Keratinocyte (primary cell): ENCODE measurements around the gene TRMT10A. TPM values are rescaled to one million over a fixed set of nuclear protein-coding genes. Genes with fewer than 3 reads are reported as not detected.

Source experiments
- DNase-seq: peaks from one replicate; pipeline ENCODE4 v3.0.0-alpha.2; 2011; ENCODE audit warnings: low read depth, missing footprints, low spot score
- FAIRE-seq: peaks from 2 replicates; lab custom pipeline; 2011; peaks lifted over from hg19 to GRCh38; lab: Jason Lieb, UNC
- H2AFZ ChIP-seq: 2 replicates; pipeline ENCODE4 v1.6.0; 2012; ENCODE audit warnings: low read length, control low read depth, inconsistent platforms; ENCODE audit not compliant: control insufficient read depth
- H3K27ac ChIP-seq: 2 replicates; pipeline ENCODE4 v1.5.1; 2011; ENCODE audit warnings: low read length; ENCODE audit not compliant: control insufficient read depth, insufficient read depth
- H3K27me3 ChIP-seq: 3 replicates; pipeline ENCODE4 v1.6.0; 2011; ENCODE audit warnings: low read length; ENCODE audit not compliant: control insufficient read depth, insufficient read depth; ENCODE audit errors: extremely low read depth
- H3K36me3 ChIP-seq, 2 experiments: 2 replicates in 1 of 2; 3 replicates in 1 of 2; pipeline ENCODE4 v1.5.1; 2011; ENCODE audit warnings: low read length in 2 of 2, mild to moderate bottlenecking in 1 of 2; ENCODE audit not compliant: control insufficient read depth in 2 of 2, insufficient read depth in 2 of 2; ENCODE audit errors: extremely low read depth in 1 of 2
- H3K4me1 ChIP-seq: 3 replicates; pipeline ENCODE4 v1.5.1; 2011; ENCODE audit warnings: low read length; ENCODE audit not compliant: control insufficient read depth, insufficient read depth; ENCODE audit errors: extremely low read depth
- H3K4me2 ChIP-seq: 3 replicates; pipeline ENCODE4 v1.6.0; 2011; ENCODE audit warnings: low read depth, low read length; ENCODE audit not compliant: control insufficient read depth, insufficient read depth; ENCODE audit errors: extremely low read depth
- H3K4me3 ChIP-seq, 3 experiments: fragments of 200-600 bp in 1 of 3; sonication (generic) in 1 of 3; 2 replicates in 2 of 3; 3 replicates in 1 of 3; pipeline ENCODE4 v1.5.1; 2011 to 2016; ENCODE audit warnings: low read length in 3 of 3, mild to moderate bottlenecking in 3 of 3, control low read depth in 2 of 3, inconsistent platforms in 1 of 3, low read depth in 1 of 3, mixed read lengths in 1 of 3, mixed run types in 1 of 3, moderate library complexity in 1 of 3; ENCODE audit not compliant: control insufficient read depth in 2 of 3, insufficient read depth in 2 of 3; ENCODE audit errors: extremely low read depth in 1 of 3
- H3K79me2 ChIP-seq: 2 replicates; pipeline ENCODE4 v1.6.0; 2012; ENCODE audit warnings: low read length; ENCODE audit not compliant: control insufficient read depth, insufficient read depth
- H3K9ac ChIP-seq: 3 replicates; pipeline ENCODE4 v1.6.0; 2011; ENCODE audit warnings: low read length; ENCODE audit not compliant: control insufficient read depth, insufficient read depth; ENCODE audit errors: extremely low read depth
- H3K9me1 ChIP-seq: 3 replicates; pipeline ENCODE4 v1.6.0; 2011; ENCODE audit warnings: low read length; ENCODE audit not compliant: control insufficient read depth, insufficient read depth; ENCODE audit errors: extremely low read depth
- H3K9me3 ChIP-seq: 2 replicates; pipeline ENCODE4 v1.5.1; 2012; ENCODE audit warnings: low read depth, low read length; ENCODE audit not compliant: control insufficient read depth
- H4K20me1 ChIP-seq: 3 replicates; pipeline ENCODE4 v1.6.0; 2011; ENCODE audit warnings: low read length; ENCODE audit not compliant: control insufficient read depth, insufficient read depth; ENCODE audit errors: extremely low read depth
- EZH2 ChIP-seq: IDR thresholded peaks from one replicate; pipeline ENCODE4 v1.6.1; 2012; ENCODE audit warnings: inconsistent platforms, mild to moderate bottlenecking, low read length, moderate library complexity
- dilution Hi-C: fragments of 300-500 bp; cut with MboI; formaldehyde crosslinking; loops from one replicate; pipeline ENCODE4 v1.7.0; 2020; ENCODE audit warnings: low sequenced_read_pairs; ENCODE audit not compliant: extremely low pct_ligation_motif_present
- polyA plus RNA-seq, 5 experiments: library from polyadenylated mRNA; depleted of rRNA in 3 of 5; stranded (reverse) in 3 of 5; stranded (forward) in 1 of 5; unstranded in 1 of 5; fragments of >200 nt; gene quantifications; 1 replicate in 1 of 5; 2 replicates in 3 of 5; 3 replicates in 1 of 5; pipeline versions ENCODE4 v1.2.1 to v1.2.3, GENCODE V29; 2011 to 2012; ENCODE audit warnings: missing spikeins in 2 of 5, low read depth in 1 of 5, low replicate concordance in 1 of 5
- TF ChIP-seq, protein P1 (sequence below), 3 experiments: IDR thresholded peaks in 1 of 3; conservative IDR thresholded peaks in 1 of 3; optimal IDR thresholded peaks in 1 of 3; 2 replicates in 2 of 3; 3 replicates in 1 of 3; pipeline versions ENCODE3 to v1.5.1; 2011; ENCODE audit warnings: low read length in 3 of 3, mild to moderate bottlenecking in 3 of 3, moderate library complexity in 2 of 3, control low read depth in 1 of 3, inconsistent platforms in 1 of 3; ENCODE audit not compliant: insufficient read depth in 2 of 3; ENCODE audit errors: extremely low read depth in 1 of 3

The TRMT10A gene
- polyA plus RNA-seq, 1 donor (not counting 4 experiments of a cell fraction or from before 2014, with no cell fraction given) = 8.2 TPM

DNA sequence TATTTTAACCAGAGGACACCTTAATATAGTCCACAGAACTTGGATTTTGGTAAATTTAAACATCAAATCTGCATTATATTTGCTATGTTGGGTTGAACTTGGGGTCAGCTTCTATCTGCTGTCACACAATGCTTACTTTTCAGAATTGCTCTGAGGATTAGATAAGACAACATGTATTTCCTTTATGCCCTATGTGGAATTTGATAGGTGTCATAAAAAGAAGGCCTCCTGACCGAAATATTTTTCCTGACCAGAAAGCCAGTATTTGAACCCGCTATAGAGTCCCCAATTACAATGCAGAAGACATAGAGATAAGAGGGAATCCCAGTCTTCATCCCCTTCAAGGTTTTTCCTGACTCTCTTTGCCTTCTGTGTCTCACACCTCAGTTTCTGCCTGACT, 14.9 kb upstream of the TRMT10A start:
- TF ChIP-seq, protein P1, sequence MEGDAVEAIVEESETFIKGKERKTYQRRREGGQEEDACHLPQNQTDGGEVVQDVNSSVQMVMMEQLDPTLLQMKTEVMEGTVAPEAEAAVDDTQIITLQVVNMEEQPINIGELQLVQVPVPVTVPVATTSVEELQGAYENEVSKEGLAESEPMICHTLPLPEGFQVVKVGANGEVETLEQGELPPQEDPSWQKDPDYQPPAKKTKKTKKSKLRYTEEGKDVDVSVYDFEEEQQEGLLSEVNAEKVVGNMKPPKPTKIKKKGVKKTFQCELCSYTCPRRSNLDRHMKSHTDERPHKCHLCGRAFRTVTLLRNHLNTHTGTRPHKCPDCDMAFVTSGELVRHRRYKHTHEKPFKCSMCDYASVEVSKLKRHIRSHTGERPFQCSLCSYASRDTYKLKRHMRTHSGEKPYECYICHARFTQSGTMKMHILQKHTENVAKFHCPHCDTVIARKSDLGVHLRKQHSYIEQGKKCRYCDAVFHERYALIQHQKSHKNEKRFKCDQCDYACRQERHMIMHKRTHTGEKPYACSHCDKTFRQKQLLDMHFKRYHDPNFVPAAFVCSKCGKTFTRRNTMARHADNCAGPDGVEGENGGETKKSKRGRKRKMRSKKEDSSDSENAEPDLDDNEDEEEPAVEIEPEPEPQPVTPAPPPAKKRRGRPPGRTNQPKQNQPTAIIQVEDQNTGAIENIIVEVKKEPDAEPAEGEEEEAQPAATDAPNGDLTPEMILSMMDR (optimal IDR thresholded peaks at IDR 0.05 in 1 of 3, IDR thresholded peaks at IDR 0.05 in 1 of 3, conservative IDR thresholded peaks at IDR 0.05 in 1 of 3; ENCODE audit: extremely low read depth in 1 of 3, insufficient read depth in 2 of 3, low read length in 3 of 3) = no peak
- no peak for TF ChIP-seq EZH2
- no peaks in the 10 kb centered on the region for H3K36me3 ChIP-seq
- H4K20me1 ChIP-seq = no peaks in the 10 kb centered on the region
- H3K4me2 ChIP-seq = no peak overlapping the region
- H3K4me3 ChIP-seq = no peak overlapping the region
- H3K9me3 ChIP-seq = no peaks in the 10 kb centered on the region
- DNase-seq (no peak), FAIRE-seq (no peak)
- H3K9me1 ChIP-seq = no peaks in the 10 kb centered on the region
- no peaks in the 10 kb centered on the region for H3K4me1 ChIP-seq
- H3K27me3 ChIP-seq = peaks cover 7% of the 10 kb centered on the region
- H3K9ac ChIP-seq = no peak overlapping the region
- dilution Hi-C loops = no loop called here
- H3K79me2 ChIP-seq = no peaks in the 10 kb centered on the region
- no peak overlapping the region for H2AFZ ChIP-seq
- no peak overlapping the region for H3K27ac ChIP-seq

DNA sequence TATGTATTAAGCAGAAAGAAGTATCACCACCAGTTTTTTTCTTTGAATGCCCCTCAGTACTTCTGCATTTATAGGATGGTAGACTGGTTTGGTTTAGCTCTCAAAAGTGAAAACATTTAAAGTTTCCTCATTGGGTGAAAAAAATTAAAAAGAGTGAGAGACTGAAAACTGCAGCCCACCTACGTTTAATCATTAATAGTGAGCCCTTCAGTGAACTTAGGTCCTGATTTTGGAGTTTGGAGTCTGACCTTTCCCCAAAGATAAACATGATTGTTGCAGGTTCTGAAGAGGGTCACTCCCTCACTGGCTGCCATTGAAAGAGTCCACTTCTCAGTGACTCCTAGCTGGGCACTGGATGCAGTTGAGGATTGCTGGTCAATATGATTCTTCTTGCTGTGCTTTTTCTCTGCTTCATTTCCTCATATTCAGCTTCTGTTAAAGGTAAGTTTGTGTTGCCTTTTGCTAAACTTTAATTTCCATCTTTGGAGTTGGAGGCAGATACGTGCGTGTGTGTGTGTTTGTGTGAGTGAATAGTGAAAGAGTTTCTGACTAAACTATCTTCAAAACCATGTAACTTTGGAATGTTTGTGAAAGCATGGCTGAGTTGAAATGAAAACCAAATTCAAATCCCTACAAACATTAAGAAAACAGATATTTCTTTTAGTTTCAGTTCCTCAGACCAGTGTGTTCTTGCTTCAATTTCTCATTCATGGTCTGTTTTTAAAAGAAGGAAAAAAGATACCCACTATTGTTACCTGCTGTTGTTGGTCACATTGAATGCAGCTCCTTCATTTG, 10.9 kb upstream of the TRMT10A start, which contains the start of gene MTTP:
TSS of gene MTTP (plus strand) at position 295 of the 795 bp plus-strand sequence. CDS start at position 381, 86 bp downstream.
- Histone ChIP-seq H3K27me3 (peaks cover 3% of the 10 kb centered on the region), H2AFZ (no peak within 1 kb of the TSS), H3K27ac (no peak within 1 kb of the TSS), H4K20me1 (no peaks in the 10 kb centered on the region), H3K9me1 (no peaks in the 10 kb centered on the region), H3K4me3 (no peak within 1 kb of the TSS), H3K36me3 (no peaks in the 10 kb centered on the region), H3K9ac (no peak within 1 kb of the TSS), H3K4me1 (no peaks in the 10 kb centered on the region), H3K4me2 (no peak within 1 kb of the TSS), H3K9me3 (no peaks in the 10 kb centered on the region), H3K79me2 (no peaks in the 10 kb centered on the region)
- dilution Hi-C loops = no loop called here
- FAIRE-seq (no peak), DNase-seq (no peak)
- no peak for TF ChIP-seq EZH2
- TF ChIP-seq, protein P1 (optimal IDR thresholded peaks at IDR 0.05 in 1 of 3, IDR thresholded peaks at IDR 0.05 in 1 of 3, conservative IDR thresholded peaks at IDR 0.05 in 1 of 3; ENCODE audit: extremely low read depth in 1 of 3, insufficient read depth in 2 of 3, low read length in 3 of 3) = no peak
